SH-SY5Y (cell line): ENCODE results near the gene ARG1.

Experiments used
- GATA2 ChIP-seq: IDR thresholded peaks from 2 replicates; pipeline ENCODE4 v1.6.1; 2011; ENCODE audit warnings: mild to moderate bottlenecking, low read depth, low read length
- GATA3 ChIP-seq: IDR thresholded peaks from 2 replicates; pipeline ENCODE4 v1.6.1; 2011; ENCODE audit warnings: low read depth, mild to moderate bottlenecking, low read length, moderate library complexity

The ARG1 gene

DNA sequence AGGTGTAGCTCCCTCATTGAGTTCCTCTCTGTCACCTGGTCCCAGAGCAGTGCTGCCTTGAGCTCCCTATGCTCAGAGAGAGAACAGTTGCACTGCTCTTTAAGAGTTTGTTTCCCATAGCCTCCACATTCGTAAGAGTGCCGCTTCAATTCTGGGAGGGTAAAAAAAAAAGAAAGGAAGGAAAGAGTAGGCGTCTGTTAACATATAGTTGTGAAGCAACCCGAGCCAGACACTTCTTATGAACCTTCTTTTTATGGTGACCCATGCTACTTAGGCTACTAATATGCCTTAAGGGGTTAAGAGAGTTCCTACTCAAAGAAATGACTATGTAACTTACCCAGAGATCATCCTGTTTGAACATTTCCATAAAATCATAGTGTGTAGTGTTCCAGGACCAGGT is 4.3 kb upstream of the ARG1 start:
- no peak for TF ChIP-seq GATA2
- TF ChIP-seq GATA3, result no peak

DNA sequence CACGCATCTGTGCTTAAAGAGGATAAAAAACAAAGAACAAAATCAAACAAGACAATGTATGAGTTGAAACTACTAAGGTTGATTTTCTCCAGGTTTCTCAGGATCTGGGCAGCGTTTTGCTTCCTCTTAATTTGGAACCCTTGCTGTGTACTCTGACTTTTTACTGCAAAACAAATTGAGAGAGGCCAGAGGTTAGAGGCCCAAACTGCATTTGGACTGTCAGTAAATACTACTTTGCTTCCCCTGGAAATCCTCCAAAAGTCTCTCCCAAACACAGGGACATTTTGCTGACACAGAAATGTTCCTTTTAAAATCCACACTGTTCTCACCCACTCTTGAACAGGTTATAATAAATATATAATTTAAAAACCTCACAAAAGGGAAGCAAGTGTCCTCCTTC is 1.1 kb downstream of the ARG1 start:
- TF ChIP-seq GATA3, result no peak
- TF ChIP-seq GATA2, result no peak

GRCh38 chr6:131574686-131575085 is 1.7 kb downstream of the ARG1 start:
- TF ChIP-seq GATA2, result no peak
- no peak for TF ChIP-seq GATA3

GRCh38 chr6:131575834-131576478 is 2.9 kb downstream of the ARG1 start:
- TF ChIP-seq GATA2 (no peak), GATA3 (no peak)

- TF ChIP-seq GATA2, result no peak
- TF ChIP-seq GATA3, result no peak
Measured at GRCh38 chr6:131581523-131581922, 8.5 kb downstream of the ARG1 start.

- TF ChIP-seq GATA3 (no peak), GATA2 (no peak)
Measured at GRCh38 chr6:131586543-131586942, 13.5 kb downstream of the ARG1 start.

DNA sequence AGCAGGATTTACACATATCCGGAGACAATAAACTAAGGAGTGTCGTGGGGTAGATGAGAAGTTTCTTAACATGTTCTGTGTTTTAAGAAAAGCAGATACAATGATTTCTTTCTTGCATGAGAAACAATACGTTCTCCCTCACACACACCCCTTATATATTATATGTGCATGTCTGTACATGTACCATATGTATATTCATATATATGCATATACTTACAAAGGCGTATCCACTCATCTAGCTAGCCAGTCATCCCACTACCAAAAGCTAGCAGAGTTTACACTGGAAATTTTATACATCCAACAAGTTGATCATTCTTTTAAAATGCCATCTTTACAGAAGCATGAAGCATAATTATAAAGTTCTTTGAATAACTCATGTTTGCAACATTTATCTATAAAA is 14.9 kb downstream of the ARG1 start:
- no peak for TF ChIP-seq GATA3

GRCh38 chr6:131588643-131589042 is 15.6 kb downstream of the ARG1 start:
- no peak for TF ChIP-seq GATA2

- TF ChIP-seq GATA3 (no peak), GATA2 (no peak)
Measured at GRCh38 chr6:131592935-131593334, 19.9 kb downstream of the ARG1 start.

GRCh38 chr6:131594074-131594473 is 21.0 kb downstream of the ARG1 start:
- no peak for TF ChIP-seq GATA2
- TF ChIP-seq GATA3, result no peak

DNA sequence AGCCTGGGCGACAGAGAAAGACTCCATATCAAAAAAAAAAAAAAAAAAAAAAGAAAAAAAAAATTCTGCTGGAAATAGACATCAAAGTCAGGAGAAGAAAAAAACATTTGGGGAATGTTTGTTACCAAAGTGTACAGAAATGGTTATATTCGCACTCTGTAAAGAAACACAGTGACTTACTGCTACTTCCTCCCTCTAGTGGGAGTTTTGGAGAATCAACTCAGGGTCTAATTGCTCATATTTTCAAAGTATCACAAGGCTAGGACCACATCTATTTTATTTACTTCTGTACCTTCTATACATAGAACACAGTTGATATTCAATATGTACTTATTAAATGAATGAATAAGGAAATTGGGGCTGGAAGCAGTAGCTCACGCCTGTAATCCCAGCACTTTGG is 24.4 kb downstream of the ARG1 start:
- no peak for TF ChIP-seq GATA2
- TF ChIP-seq GATA3, result no peak

GRCh38 chr6:131600716-131601115 is 27.7 kb downstream of the ARG1 start:
- no peak for TF ChIP-seq GATA3

DNA sequence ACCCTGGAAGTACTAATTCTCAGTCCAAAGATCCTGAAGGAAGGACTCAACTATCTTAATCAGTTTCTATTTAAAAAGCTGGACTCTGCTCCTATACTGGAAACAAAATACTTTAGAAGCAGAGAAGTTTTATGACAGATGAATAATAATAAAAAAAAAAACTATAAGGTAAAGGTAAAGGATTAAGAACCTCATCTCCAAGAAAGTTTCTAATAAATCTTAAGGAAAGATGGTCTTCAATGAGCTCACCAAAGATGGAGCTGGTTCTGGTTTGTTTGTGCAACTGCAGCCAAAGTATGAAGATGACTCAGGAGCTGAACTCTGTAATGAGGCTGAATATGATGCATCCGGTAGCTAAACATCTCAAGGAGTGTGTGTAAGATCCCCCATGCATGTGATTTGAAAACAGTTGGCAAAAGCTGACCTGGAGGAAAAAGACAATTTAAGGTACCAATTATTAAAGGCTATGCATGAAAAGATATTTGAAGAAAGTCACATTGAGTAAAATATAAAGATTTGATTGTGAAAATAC is 29.8 kb downstream of the ARG1 start:
- TF ChIP-seq GATA2 (no peak), GATA3 (no peak)

- TF ChIP-seq GATA2, result no peak
- TF ChIP-seq GATA3, result no peak
Measured at GRCh38 chr6:131613296-131613925, 40.4 kb downstream of the ARG1 start.

DNA sequence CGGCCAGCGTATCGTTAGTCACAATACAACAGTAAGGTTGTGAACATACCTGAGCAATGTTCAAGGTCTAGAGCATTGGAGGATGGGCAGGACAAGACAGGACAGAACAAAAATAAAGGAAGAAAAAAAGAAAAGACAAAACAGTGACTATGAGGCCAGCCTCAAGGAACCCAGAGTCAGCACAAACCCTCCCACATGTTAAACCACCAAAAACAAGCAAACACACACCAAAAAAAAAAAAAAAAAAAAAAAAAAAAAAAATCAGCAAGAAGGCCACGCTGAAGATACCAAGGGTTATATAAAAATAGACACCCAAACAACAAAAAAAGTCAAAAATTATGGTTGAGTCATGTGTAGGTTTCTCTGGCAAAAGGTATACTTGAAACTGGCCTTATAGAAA is 42.2 kb downstream of the ARG1 start:
- TF ChIP-seq GATA3, result no peak
- TF ChIP-seq GATA2, result no peak

GRCh38 chr6:131627724-131628682 is 55.0 kb downstream of the ARG1 start, which contains the start of gene MED23:
Gene MED23 (minus strand): TSS chr6:131628242. CDS start chr6:131628049, 193 bp downstream.
- TF ChIP-seq GATA3 (no peak), GATA2 (no peak)

DNA sequence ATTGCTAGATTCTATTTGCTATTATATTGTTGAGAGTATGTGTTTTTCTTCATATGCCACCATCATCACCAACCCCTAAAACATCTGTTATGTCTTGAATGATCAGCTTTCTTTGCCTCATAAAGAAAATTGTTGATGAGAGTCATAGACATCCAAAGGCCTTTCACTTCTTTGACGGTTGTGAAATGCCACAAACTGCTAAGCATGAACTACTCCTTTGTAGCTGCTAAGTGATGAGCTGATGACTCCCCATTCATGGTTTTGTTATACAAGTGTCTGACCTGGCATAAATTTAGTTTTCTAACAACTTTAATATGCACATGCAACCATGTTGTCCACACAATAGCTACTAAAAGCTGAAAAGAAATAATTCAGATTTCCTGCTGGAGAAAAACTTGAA is 55.7 kb downstream of the ARG1 start:
- TF ChIP-seq GATA3, result no peak
